CD4-positive, alpha-beta T cell treated with Interleukin-15 for 4 hours (primary cell): ENCODE data around the gene SLC32A1.
A peak's percentile ranks its signal among the peaks of the same experiment; 100 is the strongest.

Source experiments
- DNase-seq: peaks from one replicate; pipeline ENCODE4 v3.0.0-alpha.2; 2020; ENCODE audit warnings: low spot score

The SLC32A1 gene

GRCh38 chr20:38723848-38724625 lies at the start of gene SLC32A1:
TSS of gene SLC32A1 (plus strand) at chr20:38724486. CDS start at chr20:38724725, 239 bp downstream.
- no peak for DNase-seq

- no peak for DNase-seq
Observed at GRCh38 chr20:38674765-38675133, 49.5 kb upstream of the SLC32A1 start.

GRCh38 chr20:38676576-38676975 lies 47.7 kb upstream of the SLC32A1 start:
- no peak for DNase-seq

GRCh38 chr20:38680500-38681306 lies 43.6 kb upstream of the SLC32A1 start:
- no peak for DNase-seq

- no peak for DNase-seq
Observed at GRCh38 chr20:38685271-38685670, 39.0 kb upstream of the SLC32A1 start.

DNA sequence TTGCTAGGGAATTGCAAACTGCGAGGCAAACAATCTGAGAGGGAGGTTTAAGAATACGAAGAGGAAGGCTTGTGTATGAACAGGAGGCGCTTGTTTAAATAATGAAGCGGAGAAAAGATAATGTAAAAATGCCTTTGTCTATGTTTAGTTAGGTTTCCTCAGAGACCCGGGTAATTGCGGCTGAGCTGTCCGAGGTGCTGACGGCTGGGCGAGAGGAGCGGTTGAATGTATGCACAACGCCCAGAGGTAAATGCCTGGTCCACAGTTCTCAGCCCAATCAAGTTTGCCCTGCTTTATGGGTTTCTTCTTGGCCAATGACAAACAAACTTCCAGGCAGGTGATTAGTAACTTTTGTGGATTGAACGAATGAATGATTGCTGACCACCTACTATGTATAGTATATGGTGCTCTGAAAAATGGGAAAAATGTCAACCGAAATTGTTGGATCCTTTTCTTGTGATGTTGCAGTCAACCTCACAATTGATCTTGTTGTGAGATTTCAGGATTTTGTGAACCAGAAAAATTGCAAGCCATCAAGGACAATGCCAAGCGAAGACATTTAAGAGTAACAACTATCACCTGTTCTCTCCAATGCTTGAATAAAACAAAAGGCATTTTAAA lies 38.3 kb upstream of the SLC32A1 start:
- DNase-seq, result peak; percentile 21

DNA sequence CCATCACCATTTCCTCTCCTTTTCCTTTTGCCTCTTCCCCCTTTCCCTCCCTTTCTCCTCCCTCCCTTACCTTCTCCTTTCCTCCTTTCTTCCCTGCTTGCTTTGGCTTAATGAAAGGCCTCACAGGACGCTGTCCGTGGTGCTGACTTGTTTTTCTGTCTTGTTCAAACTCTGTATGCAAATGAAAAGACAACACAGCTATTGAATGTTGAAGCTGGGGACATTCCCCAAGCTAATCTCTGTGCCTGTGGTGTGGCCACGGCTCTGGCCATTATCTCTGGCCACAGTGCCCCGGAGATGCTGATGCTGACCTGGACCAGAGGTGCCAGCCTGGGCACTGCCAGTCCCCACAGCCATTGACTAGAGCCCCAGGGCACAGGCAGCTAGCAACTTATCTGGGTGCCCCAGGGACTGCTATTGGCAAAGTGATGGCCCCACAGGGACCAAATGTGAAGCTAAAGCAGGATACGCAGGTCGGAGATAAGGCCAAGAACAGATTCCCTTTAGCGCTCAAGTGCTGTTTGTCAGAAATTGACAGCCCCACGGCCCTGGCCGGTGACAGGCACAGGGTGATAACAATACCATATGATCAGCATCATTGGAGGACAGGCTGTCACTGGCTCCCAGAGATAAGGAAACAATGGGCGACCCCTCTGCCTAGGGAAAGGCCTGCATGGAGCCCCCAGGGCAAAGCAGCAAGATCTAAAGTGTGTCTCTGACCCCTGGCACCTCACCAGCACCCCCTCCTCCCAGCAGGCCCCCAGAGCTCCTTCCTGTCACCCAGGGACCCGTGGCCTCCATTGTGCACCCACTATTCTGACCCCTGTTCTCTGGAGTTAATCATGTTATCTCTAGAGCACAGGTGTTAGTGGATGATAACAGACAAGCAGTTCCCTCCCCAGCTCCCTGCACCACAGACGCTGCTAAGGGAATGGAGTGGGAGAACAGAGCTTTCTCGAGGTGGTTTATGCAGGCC lies 31.6 kb upstream of the SLC32A1 start:
- DNase-seq, result peak; percentile 30

- no peak for DNase-seq
Observed at GRCh38 chr20:38697306-38697705, 27.0 kb upstream of the SLC32A1 start.

DNA sequence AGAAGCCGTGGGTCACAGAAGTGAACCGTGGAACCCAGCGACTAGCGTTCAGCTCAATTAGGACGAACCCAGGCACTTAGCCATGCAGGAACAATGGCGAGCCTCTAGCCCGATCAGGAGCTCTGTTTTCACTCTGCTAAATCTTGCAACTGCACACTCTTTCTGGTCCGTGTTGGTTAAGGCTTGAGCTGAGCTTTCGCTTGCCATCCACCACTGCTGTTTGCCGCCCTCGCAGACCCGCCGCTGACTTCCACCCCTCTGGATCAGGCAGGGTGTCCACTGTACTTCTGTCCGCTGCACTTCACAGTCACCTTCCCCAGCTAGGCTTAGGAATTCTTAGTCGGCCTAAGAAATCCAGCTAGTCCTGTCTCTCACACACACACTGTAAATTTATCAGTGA lies 25.7 kb upstream of the SLC32A1 start:
- no peak for DNase-seq

DNA sequence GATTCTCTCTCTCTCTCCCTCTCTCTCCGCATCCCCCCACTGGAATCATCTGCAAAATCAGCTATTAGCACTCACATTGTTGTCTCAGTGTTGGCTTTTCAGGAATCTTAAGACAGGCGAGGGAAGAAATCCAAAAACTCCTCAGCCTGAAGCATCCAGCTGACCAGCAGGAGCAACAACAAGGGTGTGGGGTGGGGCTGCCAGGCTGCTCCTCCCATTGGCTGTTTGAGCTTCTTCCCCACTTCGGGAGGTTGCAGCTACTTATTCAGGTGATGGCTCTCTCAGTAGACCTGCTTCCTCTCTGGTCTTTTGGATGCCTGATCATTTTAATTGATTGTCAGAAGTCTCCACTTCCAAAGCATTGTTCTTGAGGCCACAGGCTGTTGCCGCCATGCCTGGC lies 24.1 kb upstream of the SLC32A1 start:
- no peak for DNase-seq

GRCh38 chr20:38700926-38701325 lies 23.4 kb upstream of the SLC32A1 start:
- no peak for DNase-seq

DNA sequence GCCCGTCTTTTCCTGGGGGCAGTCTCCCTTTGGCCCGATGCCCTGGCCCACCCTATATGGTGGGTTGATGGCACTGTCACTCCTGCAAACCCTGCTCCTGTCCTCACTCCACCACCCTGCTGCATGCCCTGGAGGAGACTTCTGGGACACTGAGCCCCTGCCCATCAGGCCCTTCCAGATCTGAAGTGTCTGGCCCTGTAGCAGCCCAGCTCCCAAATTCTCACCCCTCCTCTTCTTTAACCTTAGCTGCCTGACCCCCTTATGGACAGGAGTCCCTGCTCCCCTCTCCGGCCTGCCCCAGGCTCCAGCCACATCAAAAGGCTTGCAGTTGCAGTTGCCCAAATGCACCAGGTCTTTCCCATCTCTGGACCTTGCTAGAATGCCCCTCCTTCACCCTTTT lies 20.8 kb upstream of the SLC32A1 start:
- no peak for DNase-seq

- no peak for DNase-seq
Observed at GRCh38 chr20:38704136-38704535, 20.1 kb upstream of the SLC32A1 start.

GRCh38 chr20:38706509-38706908 lies 17.8 kb upstream of the SLC32A1 start:
- no peak for DNase-seq

- no peak for DNase-seq
Observed at GRCh38 chr20:38714308-38714707, 10.0 kb upstream of the SLC32A1 start.

- no peak for DNase-seq
Observed at GRCh38 chr20:38715646-38716045, 8.6 kb upstream of the SLC32A1 start.

- no peak for DNase-seq
Observed at GRCh38 chr20:38722683-38723016, 1.6 kb upstream of the SLC32A1 start.

- no peak for DNase-seq
Observed at GRCh38 chr20:38723017-38723847, 1.1 kb upstream of the SLC32A1 start.

GRCh38 chr20:38724626-38725147 lies 401 bp downstream of the SLC32A1 start:
- DNase-seq, result no peak

DNA sequence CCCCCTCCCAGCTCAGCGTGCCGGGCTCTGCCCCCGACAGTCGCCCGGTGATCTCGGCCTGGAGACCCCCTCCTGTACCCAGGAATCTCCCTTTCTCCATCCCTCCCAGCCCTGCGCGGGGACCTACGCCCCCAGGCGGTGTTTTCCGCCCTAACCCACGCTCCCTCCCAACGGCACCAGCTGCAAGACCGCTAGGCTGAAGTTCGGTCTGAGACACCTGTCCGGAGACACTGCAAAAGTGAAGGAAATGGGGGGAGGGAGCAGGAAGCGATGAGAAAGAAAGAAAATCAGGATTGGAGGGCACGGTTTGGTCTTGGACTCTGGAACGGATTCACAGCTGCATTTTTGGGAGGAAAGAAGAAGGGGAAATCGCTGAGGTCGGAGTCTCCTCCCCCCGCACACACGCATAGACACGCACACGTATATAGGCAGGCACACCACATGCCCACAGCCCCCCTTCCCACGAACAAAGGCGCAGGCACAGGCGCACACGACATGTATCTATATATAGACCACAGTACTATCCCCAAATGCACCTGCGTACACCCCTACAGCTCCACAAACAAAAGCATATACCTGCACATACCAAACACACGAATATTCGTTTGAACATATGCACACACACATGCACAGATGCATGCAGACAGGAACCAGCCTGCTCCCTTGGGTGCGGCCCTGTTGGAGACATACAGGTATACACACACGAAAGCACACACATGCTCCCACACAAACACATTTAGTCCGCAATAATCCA lies 1.0 kb downstream of the SLC32A1 start:
- DNase-seq, result no peak
